ENCODE measurements around the gene ZNF507. TPM values are rescaled to one million over a fixed set of nuclear protein-coding genes. Genes with fewer than 3 reads are reported as not detected.

The ZNF507 gene
- total RNA-seq (ENCODE audit: unreplicated experiment): 24.7 TPM
- long read RNA-seq, partial matches to known transcripts: 0 of 2 reads
- long read RNA-seq, other reads (novel, unspliced or antisense): 2 of 2 reads

DNA sequence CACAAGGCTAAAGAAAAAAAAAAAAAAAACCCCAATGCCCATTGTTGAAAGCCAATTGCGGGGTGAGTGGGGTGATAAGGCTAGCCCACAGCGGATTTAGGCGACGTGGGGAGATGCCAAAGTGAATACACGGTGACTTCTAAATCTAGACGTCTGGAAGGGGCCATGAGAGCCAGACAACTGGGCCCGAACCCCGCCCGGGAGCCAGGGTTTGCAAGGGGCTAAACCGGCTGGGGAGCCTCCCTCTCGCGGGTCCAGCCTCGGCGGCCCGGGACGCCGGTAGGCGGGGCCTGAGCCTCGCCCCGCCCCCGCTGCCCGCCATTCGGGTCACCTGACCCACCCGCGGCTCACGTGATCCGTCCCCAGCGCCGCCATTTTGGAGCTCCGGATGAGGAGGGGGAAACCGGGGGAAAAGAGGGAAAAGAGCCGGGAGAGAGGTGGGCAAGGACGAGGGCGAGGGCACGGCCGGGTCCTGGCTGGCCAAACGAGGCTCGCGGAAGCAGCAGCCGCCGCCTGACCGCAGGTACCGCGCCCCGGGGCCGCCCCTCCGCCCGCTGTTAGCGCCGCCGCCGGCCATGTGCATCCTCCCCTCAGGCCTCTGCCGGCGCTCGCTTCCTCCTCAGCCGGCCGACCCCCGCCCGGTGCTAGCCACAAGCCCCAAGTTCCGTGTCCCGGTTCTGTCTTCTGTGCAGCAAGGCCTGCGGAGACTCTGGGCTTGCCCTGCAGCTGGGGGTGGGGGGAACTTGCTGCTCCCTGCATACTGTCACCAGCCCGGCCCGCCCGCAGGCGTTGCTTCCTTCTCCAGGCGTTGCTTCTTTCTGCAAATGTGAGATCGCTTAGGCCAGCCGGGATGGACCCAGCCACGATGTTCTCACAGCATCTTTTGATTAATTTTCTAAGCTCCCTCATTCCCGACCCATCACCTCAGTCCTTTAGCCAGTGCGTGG lies at the start of gene ZNF507:
TSS of gene ZNF507 (plus strand) at position 350 of the 947 bp plus-strand sequence. CDS start 7,221 bp downstream, outside the sequence.
- peaks cover 4% of the 10 kb centered on the region for H3K9me3 Mint-ChIP-seq (ENCODE audit: unreplicated experiment)
- TF ChIP-seq CTCF (IDR thresholded peaks at IDR 0.05; ENCODE audit: partially characterized antibody, unreplicated experiment): no peak
- H3K27ac Mint-ChIP-seq (ENCODE audit: unreplicated experiment): peak within 1 kb of the TSS; percentile 93
- peaks cover 9% of the 10 kb centered on the region for H3K4me1 Mint-ChIP-seq (ENCODE audit: low read depth, unreplicated experiment)
- H3K36me3 Mint-ChIP-seq (ENCODE audit: unreplicated experiment): no peaks in the 10 kb centered on the region
- peaks cover 3% of the 10 kb centered on the region for H3K27me3 Mint-ChIP-seq (ENCODE audit: unreplicated experiment)
- peak; percentile 93 for DNase-seq
- peak within 1 kb of the TSS; percentile 96 for H3K4me3 Mint-ChIP-seq (ENCODE audit: unreplicated experiment)

DNA sequence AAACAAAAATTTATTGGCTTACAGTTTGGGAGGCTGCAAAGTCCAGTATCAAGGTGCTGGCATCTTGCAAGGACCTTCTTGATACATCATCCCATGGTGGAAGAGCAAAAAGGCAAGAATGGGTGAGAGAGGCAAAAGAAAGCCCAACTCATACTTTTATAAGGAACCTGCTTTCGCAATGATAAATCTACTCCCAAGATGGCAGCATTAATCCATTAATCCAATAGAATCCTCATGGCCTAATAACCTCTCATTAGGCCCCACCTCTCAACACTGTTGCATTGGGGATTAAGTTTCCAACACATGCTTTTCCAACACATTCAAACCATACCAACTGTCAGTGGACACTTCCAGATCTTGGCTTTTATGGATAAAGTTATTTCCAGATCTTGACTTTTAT lies 48.7 kb upstream of the ZNF507 start:
- Mint-ChIP-seq H3K4me3 (ENCODE audit: unreplicated experiment) (no peak overlapping the region), H3K36me3 (ENCODE audit: unreplicated experiment) (peaks cover 12% of the 10 kb centered on the region), H3K27ac (ENCODE audit: unreplicated experiment) (no peak overlapping the region), H3K4me1 (ENCODE audit: low read depth, unreplicated experiment) (peaks cover 15% of the 10 kb centered on the region), H3K27me3 (ENCODE audit: unreplicated experiment) (peaks cover 2% of the 10 kb centered on the region), H3K9me3 (ENCODE audit: unreplicated experiment) (peaks cover 2% of the 10 kb centered on the region)
- TF ChIP-seq CTCF (IDR thresholded peaks at IDR 0.05; ENCODE audit: partially characterized antibody, unreplicated experiment): no peak
- DNase-seq: no peak

GRCh38 chr19:32302778-32303177 lies 42.6 kb upstream of the ZNF507 start:
- Mint-ChIP-seq H3K27ac (ENCODE audit: unreplicated experiment) (no peak overlapping the region), H3K4me3 (ENCODE audit: unreplicated experiment) (no peak overlapping the region), H3K27me3 (ENCODE audit: unreplicated experiment) (no peaks in the 10 kb centered on the region), H3K9me3 (ENCODE audit: unreplicated experiment) (peaks cover 6% of the 10 kb centered on the region), H3K4me1 (ENCODE audit: low read depth, unreplicated experiment) (no peaks in the 10 kb centered on the region), H3K36me3 (ENCODE audit: unreplicated experiment) (peaks cover 21% of the 10 kb centered on the region)
- DNase-seq: no peak
- TF ChIP-seq CTCF (IDR thresholded peaks at IDR 0.05; ENCODE audit: partially characterized antibody, unreplicated experiment): no peak

DNA sequence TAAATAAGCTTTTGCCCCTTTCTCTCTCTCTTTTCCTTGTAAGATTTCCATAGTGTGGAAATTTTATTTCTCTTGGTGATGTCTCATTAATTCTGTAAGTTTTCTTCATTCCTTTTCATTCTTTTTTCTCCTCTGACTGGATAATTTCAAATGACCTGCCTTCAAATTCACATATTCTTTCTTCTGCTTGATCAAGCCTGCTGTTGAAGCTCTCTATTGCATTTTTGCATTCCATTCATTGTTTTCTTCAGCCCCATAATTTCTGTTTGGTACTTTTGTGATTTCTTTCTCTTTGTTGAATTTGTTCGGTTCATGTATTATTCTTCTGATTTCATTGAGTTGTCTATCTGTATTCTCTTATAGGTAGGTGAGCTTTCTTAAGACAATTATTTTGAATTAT lies 42.2 kb upstream of the ZNF507 start:
- Mint-ChIP-seq H3K9me3 (ENCODE audit: unreplicated experiment) (peaks cover 6% of the 10 kb centered on the region), H3K27ac (ENCODE audit: unreplicated experiment) (no peak overlapping the region), H3K36me3 (ENCODE audit: unreplicated experiment) (peaks cover 21% of the 10 kb centered on the region), H3K4me3 (ENCODE audit: unreplicated experiment) (no peak overlapping the region), H3K4me1 (ENCODE audit: low read depth, unreplicated experiment) (no peaks in the 10 kb centered on the region), H3K27me3 (ENCODE audit: unreplicated experiment) (no peaks in the 10 kb centered on the region)
- DNase-seq: no peak
- no peak for TF ChIP-seq CTCF (IDR thresholded peaks at IDR 0.05; ENCODE audit: partially characterized antibody, unreplicated experiment)

- Mint-ChIP-seq H3K27ac (ENCODE audit: unreplicated experiment) (no peak overlapping the region), H3K36me3 (ENCODE audit: unreplicated experiment) (peaks cover 9% of the 10 kb centered on the region), H3K4me3 (ENCODE audit: unreplicated experiment) (no peak overlapping the region), H3K27me3 (ENCODE audit: unreplicated experiment) (no peaks in the 10 kb centered on the region), H3K9me3 (ENCODE audit: unreplicated experiment) (peaks cover 5% of the 10 kb centered on the region), H3K4me1 (ENCODE audit: low read depth, unreplicated experiment) (no peaks in the 10 kb centered on the region)
- TF ChIP-seq CTCF (IDR thresholded peaks at IDR 0.05; ENCODE audit: partially characterized antibody, unreplicated experiment): no peak
- DNase-seq: no peak
Observed at GRCh38 chr19:32307591-32307990, 37.8 kb upstream of the ZNF507 start.
